ENCODE data around the gene ZNF689.

GRCh38 chr16:30655815-30656347, 45.7 kb upstream of the ZNF689 start:
- TF ChIP-seq POLR2A (IDR thresholded peaks at IDR 0.05) (no peak), CTCF (IDR thresholded peaks at IDR 0.05 in 8 of 11, conservative IDR thresholded peaks at IDR 0.05 in 3 of 11) (no peak), POLR2AphosphoS5 (IDR thresholded peaks at IDR 0.05) (no peak)

Data from spleen (tissue), 7 donors.